Measurements from ENCODE around the gene EREG.
"Not testable (repeated sequence)": the region's sequence is repeated elsewhere in the genome, so short reads cannot be mapped to it uniquely, and the experiment has no call there.

The EREG gene

DNA sequence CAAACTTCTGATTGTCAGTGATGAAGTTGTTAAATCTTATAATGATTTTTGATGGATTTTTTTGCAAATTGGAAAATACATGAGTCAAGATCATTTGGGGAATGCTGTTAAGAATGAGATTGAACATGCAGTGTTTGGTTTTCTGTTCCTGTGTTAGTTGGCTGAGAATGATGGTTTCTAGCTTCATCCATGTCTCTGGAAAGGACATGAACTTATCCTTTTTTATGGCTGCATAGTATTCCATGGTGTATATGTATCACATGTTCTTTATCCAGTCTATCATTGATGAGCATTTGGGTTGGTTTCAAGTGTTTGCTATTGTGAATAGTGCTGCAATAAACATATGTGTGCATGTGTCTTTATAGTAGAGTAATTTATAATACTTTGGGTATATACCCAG lies 24.5 kb upstream of the EREG start:
- not testable (repeated sequence) for DNase-seq (ENCODE audit: low read depth in 2 of 2, low spot score in 1 of 2)

- no peak for DNase-seq (ENCODE audit: low read depth in 2 of 2, low spot score in 1 of 2)
Measured at GRCh38 chr4:74344031-74344430, 20.9 kb upstream of the EREG start.

DNA sequence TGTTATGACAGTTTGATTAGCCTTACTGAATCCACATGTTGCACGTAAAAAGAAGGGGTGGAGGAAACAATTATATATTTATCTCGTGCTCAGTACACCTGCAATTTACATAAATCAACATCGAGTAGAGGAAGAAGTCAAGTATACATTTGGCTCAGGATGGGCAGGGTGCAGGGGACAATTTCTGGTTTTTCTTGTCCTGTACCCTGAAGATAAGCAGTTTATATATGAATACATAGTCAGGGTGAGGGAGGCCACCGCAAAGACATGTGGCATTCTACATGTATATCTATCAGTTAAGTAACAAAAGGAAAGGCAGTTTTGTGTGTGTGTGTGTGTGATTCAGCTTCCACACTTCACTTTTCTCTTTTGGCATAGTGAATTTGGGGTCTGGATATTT lies 11.1 kb upstream of the EREG start:
- DNase-seq (ENCODE audit: low read depth in 2 of 2, low spot score in 1 of 2) = no peak

- no peak for DNase-seq (ENCODE audit: low read depth in 2 of 2, low spot score in 1 of 2)
Measured at GRCh38 chr4:74357965-74358364, 7.0 kb upstream of the EREG start.

GRCh38 chr4:74361671-74362070 lies 3.3 kb upstream of the EREG start:
- DNase-seq (ENCODE audit: low read depth in 2 of 2, low spot score in 1 of 2) = no peak

GRCh38 chr4:74362347-74362746 lies 2.6 kb upstream of the EREG start:
- DNase-seq (ENCODE audit: low read depth in 2 of 2, low spot score in 1 of 2) = no peak

- no peak for DNase-seq (ENCODE audit: low read depth in 2 of 2, low spot score in 1 of 2)
Measured at GRCh38 chr4:74364256-74364651, 691 bp upstream of the EREG start.

GRCh38 chr4:74365761-74366160 lies 816 bp downstream of the EREG start:
- DNase-seq (ENCODE audit: low read depth in 2 of 2, low spot score in 1 of 2) = no peak

DNA sequence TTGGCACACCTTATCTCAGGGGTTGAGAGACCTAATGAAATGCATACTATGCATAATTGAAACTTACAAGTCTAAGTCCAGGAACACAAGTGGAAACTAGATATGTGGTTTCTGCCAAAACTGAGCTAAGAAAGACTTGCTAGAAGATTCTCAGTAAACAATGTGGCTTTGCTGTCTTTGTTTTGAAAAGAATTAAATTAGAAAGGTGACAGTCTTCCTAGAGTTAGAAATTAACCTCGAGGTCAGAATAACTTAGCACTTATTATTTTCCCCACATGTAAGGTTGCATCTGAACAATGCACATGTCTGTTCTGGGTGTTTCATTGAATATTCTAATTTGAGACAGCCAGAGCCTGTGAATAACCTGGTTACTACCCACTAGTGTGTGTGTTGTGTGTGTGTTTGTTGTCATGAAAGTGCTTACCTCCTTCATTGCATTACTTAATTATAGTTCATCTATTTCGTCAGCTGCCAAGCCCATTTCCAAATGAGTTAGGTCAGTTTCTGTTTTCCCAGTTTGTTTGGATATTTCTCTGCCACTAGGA lies 1.5 kb downstream of the EREG start:
- DNase-seq (ENCODE audit: low read depth in 2 of 2, low spot score in 1 of 2) = no peak

- DNase-seq (ENCODE audit: low read depth in 2 of 2, low spot score in 1 of 2) = no peak
Measured at GRCh38 chr4:74367656-74368290, 2.8 kb downstream of the EREG start.

DNA sequence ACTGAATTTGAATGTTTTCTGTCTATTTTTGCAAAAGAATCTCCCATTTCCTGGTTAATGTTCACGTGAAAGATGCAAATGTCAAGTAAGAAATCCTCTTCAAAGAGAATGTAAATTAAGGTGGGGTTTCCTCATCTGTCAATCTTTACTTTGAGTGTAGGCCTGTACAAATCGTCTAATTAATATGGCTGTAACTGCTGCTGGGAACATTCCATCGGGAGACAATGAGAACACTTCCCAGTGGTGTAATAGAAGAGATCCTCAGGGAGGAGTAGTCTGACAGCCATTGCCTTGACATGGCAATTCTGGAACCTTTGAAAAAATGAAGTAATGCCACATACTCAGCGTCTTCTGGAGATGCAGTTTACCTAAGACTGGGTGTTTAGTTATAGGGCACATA lies 3.7 kb downstream of the EREG start:
- DNase-seq (ENCODE audit: low read depth in 2 of 2, low spot score in 1 of 2) = no peak

GRCh38 chr4:74369855-74370254 lies 4.9 kb downstream of the EREG start:
- DNase-seq (ENCODE audit: low read depth in 2 of 2, low spot score in 1 of 2) = no peak

DNA sequence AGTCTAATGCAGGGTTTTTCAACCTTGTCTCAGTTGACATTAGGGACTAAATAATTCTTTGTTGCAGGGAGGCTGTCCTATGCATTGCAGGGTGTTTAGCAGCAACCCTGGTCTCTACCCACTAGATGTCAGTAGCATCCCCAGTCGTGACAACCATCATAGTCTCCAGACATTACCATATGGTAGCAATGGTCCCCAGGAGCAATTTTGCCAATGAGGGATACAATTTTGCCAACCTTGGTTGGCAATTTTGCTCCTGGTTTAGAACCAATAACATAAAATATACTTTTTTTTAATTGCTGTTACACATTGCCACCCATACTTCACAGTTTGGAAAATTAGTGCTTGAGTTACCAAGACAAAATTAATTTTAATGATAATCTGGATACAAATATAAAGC lies 6.0 kb downstream of the EREG start:
- DNase-seq (ENCODE audit: low read depth in 2 of 2, low spot score in 1 of 2) = no peak

GRCh38 chr4:74374128-74374527 lies 9.2 kb downstream of the EREG start:
- DNase-seq (ENCODE audit: low read depth in 2 of 2, low spot score in 1 of 2) = no peak

GRCh38 chr4:74374561-74375327 lies 9.8 kb downstream of the EREG start:
- no peak for DNase-seq (ENCODE audit: low read depth in 2 of 2, low spot score in 1 of 2)

DNA sequence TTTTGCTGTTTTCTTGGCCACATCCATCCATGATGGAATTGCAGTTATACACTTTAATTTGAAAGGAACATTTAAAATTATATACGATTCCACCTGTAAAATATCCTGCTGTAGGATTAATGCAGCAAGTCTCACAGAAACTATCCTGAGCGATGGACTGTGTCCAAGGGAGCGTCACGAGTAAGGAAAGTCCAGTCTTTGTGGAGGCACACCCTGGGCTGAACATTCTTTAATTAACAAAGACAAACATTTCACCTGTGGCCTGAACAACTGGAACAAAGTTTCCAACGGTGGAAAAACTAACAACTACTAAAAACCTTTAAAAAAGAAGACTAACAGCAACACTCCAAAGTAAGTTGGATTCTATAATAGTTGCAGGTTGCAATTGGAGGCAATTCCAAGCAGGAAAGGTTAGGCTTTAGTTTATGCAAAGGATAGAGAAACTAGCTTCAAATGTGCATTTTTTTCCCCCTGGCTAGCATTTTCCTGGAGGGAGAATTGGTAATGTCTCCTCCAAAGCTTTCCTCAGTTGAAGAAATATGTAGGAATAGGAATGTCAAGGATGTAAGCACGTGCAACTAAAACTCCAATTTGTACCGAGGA lies 11.0 kb downstream of the EREG start:
- no peak for DNase-seq (ENCODE audit: low read depth in 2 of 2, low spot score in 1 of 2)

- DNase-seq (ENCODE audit: low read depth in 2 of 2, low spot score in 1 of 2) = no peak
Measured at GRCh38 chr4:74376888-74377483, 12.0 kb downstream of the EREG start.

GRCh38 chr4:74377714-74378113 lies 12.8 kb downstream of the EREG start:
- DNase-seq (ENCODE audit: low read depth in 2 of 2, low spot score in 1 of 2) = no peak

DNA sequence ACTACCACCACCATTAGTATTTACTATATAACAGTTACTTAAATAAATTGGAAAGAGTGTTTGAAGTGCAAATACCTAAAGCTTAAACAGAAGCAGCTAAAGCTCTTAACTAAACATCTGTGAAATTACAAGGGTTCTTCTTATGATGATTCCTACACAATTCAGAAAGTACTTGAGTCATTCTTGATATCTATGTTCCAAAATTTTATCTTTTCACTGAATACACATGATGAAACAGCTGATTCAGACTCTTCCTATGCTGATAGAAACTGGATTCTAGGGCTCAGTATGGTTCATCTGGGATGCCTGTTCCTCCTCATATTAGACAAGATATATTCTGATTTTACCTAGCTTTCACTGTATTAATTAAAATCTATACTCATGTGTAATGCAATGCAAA lies 13.6 kb downstream of the EREG start:
- DNase-seq (ENCODE audit: low read depth in 2 of 2, low spot score in 1 of 2) = no peak

DNA sequence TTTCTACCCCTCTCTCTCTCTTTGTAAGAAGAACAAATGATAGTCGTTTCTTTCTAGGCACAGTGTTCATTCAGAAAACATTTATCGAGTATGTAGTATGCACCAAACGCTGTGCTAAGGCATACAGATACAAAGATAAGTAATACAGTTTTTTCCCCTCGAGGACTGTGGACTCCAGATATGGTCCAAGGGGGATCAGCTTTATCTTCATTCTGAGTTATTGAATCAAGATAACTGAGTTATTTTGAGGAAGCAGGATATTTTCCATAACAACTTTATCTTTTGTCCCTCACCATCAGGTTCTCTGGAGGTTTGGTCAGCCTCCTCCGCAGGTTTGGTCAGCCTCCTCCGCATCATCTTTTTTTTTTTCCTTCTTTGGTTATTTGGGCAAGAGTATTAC lies 15.0 kb downstream of the EREG start:
- no peak for DNase-seq (ENCODE audit: low read depth in 2 of 2, low spot score in 1 of 2)

GRCh38 chr4:74385386-74385785 lies 20.4 kb downstream of the EREG start:
- no peak for DNase-seq (ENCODE audit: low read depth in 2 of 2, low spot score in 1 of 2)

GRCh38 chr4:74386159-74386558 lies 21.2 kb downstream of the EREG start:
- no peak for DNase-seq (ENCODE audit: low read depth in 2 of 2, low spot score in 1 of 2)

All from stimulated activated CD8-positive, alpha-beta memory T cell treated with anti-CD3 and anti-CD28 coated beads, Interleukin-4, amount 100 ng/mL, for 1 hour (primary cell).